GM18511 (cell line): Measurements from ENCODE around the gene TOR1B.

Experiments used
- ATAC-seq: cut with Tn5 transposase; IDR thresholded peaks from one replicate; pipeline ENCODE4 v1.9.1; 2021; ENCODE audit warnings: mild to moderate bottlenecking, moderate library complexity; ENCODE audit not compliant: unreplicated experiment

TOR1B gene

GRCh38 chr9:129812385-129812784 lies 9.4 kb downstream of the TOR1B start:
- ATAC-seq, result no peak

- ATAC-seq, result no peak
Measured at GRCh38 chr9:129813661-129814060, 10.7 kb downstream of the TOR1B start.

- no peak for ATAC-seq
Measured at GRCh38 chr9:129814432-129815223, 11.6 kb downstream of the TOR1B start.

GRCh38 chr9:129815278-129815677 lies 12.3 kb downstream of the TOR1B start:
- no peak for ATAC-seq

GRCh38 chr9:129816501-129817435 lies 13.8 kb downstream of the TOR1B start:
- no peak for ATAC-seq

GRCh38 chr9:129822898-129823541 lies 20.0 kb downstream of the TOR1B start:
- ATAC-seq, result no peak

- ATAC-seq, result no peak
Measured at GRCh38 chr9:129823542-129823934, 20.6 kb downstream of the TOR1B start.

GRCh38 chr9:129823935-129824601 lies 21.1 kb downstream of the TOR1B start, which contains the start of gene TOR1A:
Gene TOR1A (minus strand): TSS chr9:129824136. CDS start chr9:129824085, 51 bp downstream.
- ATAC-seq, result peak; percentile 93

- ATAC-seq, result no peak
Measured at GRCh38 chr9:129826344-129826743, 23.4 kb downstream of the TOR1B start.

GRCh38 chr9:129826759-129827158 lies 23.8 kb downstream of the TOR1B start:
- no peak for ATAC-seq

- no peak for ATAC-seq
Measured at GRCh38 chr9:129828051-129828450, 25.1 kb downstream of the TOR1B start.

GRCh38 chr9:129828969-129829368 lies 26.0 kb downstream of the TOR1B start:
- ATAC-seq, result no peak

GRCh38 chr9:129832982-129833381 lies 30.0 kb downstream of the TOR1B start:
- no peak for ATAC-seq

- ATAC-seq, result peak; percentile 34
Measured at GRCh38 chr9:129834489-129835127, 31.6 kb downstream of the TOR1B start.

- peak; percentile 93 for ATAC-seq
Measured at GRCh38 chr9:129835128-129835859, 32.3 kb downstream of the TOR1B start, which contains the start of the genes C9orf78 and USP20. Gene C9orf78 (minus strand): TSS chr9:129835275. CDS start chr9:129835221, 54 bp downstream. Gene USP20 (plus strand): TSS chr9:129835458. CDS start chr9:129852556, 17,098 bp downstream.

- ATAC-seq, result no peak
Measured at GRCh38 chr9:129835860-129836223, 32.9 kb downstream of the TOR1B start.

- ATAC-seq, result no peak
Measured at GRCh38 chr9:129836311-129837007, 33.5 kb downstream of the TOR1B start.

GRCh38 chr9:129838707-129839259 lies 35.8 kb downstream of the TOR1B start:
- no peak for ATAC-seq
